Endothelial cell of umbilical vein (primary cell): ENCODE measurements around the gene FSD2. TPM values are rescaled to one million over a fixed set of nuclear protein-coding genes. Genes with fewer than 3 reads are reported as not detected.

Experiments used
- BruUV-seq: library from RNA; stranded (reverse); fragments of 400-500 nt; replicated peaks from 2 replicates; lab custom pipeline; 2021; lab: Mats Ljungman, UMichigan
- CTCF ChIA-PET: fragments of 300-600, 350-600 bp; sonication (Branson Sonifier 250); formaldehyde crosslinking; loops from one replicate; lab custom pipeline; 2021; ENCODE audit warnings: antibody characterized with exemption, inconsistent platforms; lab: Charles Lee
- POLR2A ChIA-PET: fragments of 300-600, 350-600 bp; sonication (Branson Sonifier 250); formaldehyde crosslinking; loops from one replicate; lab custom pipeline; 2021; ENCODE audit warnings: antibody characterized with exemption, inconsistent platforms; lab: Charles Lee
- DNase-seq: peaks from one replicate; pipeline ENCODE4 v3.0.0-alpha.2; 2011; ENCODE audit warnings: low read depth, low spot score
- FAIRE-seq: peaks from 2 replicates; lab custom pipeline; 2011; peaks lifted over from hg19 to GRCh38; lab: Jason Lieb, UNC
- H2AFZ ChIP-seq: 2 replicates; pipeline ENCODE4 v1.6.0; 2012; ENCODE audit warnings: low read depth, low read length, control low read depth, inconsistent platforms
- H3K27ac ChIP-seq: 2 replicates; pipeline ENCODE4 v1.5.1; 2011; ENCODE audit warnings: low read depth, mild to moderate bottlenecking, control low read depth, low read length, moderate library complexity; ENCODE audit not compliant: insufficient read depth
- H3K27me3 ChIP-seq, 2 experiments: 2 replicates each; pipeline versions ENCODE4 v1.6.0 to v1.6.1; 2011; ENCODE audit warnings: low read length in 2 of 2, mixed read lengths in 1 of 2; ENCODE audit not compliant: control insufficient read depth in 2 of 2, insufficient read depth in 2 of 2
- H3K36me3 ChIP-seq, 2 experiments: 2 replicates in 1 of 2; 3 replicates in 1 of 2; pipeline ENCODE4 v1.5.1; 2011; ENCODE audit warnings: low read length in 2 of 2, mild to moderate bottlenecking in 1 of 2, moderate library complexity in 1 of 2; ENCODE audit not compliant: control insufficient read depth in 2 of 2, insufficient read depth in 2 of 2; ENCODE audit errors: extremely low read depth in 1 of 2
- H3K4me1 ChIP-seq: 3 replicates; pipeline ENCODE4 v1.5.1; 2011; ENCODE audit warnings: mild to moderate bottlenecking, low read length; ENCODE audit not compliant: control insufficient read depth, insufficient read depth; ENCODE audit errors: extremely low read depth
- H3K4me2 ChIP-seq: 2 replicates; pipeline ENCODE4 v1.6.1; 2011; ENCODE audit warnings: low read length, control low read depth, mixed read lengths; ENCODE audit not compliant: insufficient read depth
- H3K4me3 ChIP-seq, 3 experiments: fragments of 200-600 bp in 1 of 3; sonication (generic), shearing (Covaris generic) in 1 of 3; replicated peaks in 1 of 3; 2 replicates each; pipeline ENCODE4 v1.5.1; 2011 to 2016; ENCODE audit warnings: control low read depth in 3 of 3, low read length in 3 of 3, mild to moderate bottlenecking in 2 of 3, inconsistent platforms in 1 of 3, low read depth in 1 of 3, moderate library complexity in 1 of 3; ENCODE audit not compliant: insufficient read depth in 1 of 3
- H3K79me2 ChIP-seq: 2 replicates; pipeline ENCODE4 v1.6.0; 2012; ENCODE audit warnings: low read length, inconsistent platforms; ENCODE audit not compliant: control insufficient read depth, insufficient read depth
- H3K9ac ChIP-seq: replicated peaks from 2 replicates; pipeline ENCODE3; 2011; ENCODE audit warnings: low read length, control low read depth; ENCODE audit not compliant: insufficient read depth; ENCODE audit errors: extremely low read depth
- H3K9me1 ChIP-seq: replicated peaks from 3 replicates; pipeline ENCODE4 v1.6.0; 2011; ENCODE audit warnings: mild to moderate bottlenecking, low read length; ENCODE audit not compliant: control insufficient read depth, insufficient read depth; ENCODE audit errors: extremely low read depth
- H3K9me3 ChIP-seq: replicated peaks from 2 replicates; pipeline ENCODE4 v1.5.1; 2012; ENCODE audit warnings: low read length, inconsistent platforms; ENCODE audit not compliant: control insufficient read depth, insufficient read depth
- H4K20me1 ChIP-seq: replicated peaks from 2 replicates; pipeline ENCODE3; 2011; ENCODE audit warnings: mild to moderate bottlenecking, low read length; ENCODE audit not compliant: control insufficient read depth, insufficient read depth; ENCODE audit errors: extremely low read depth
- EZH2 ChIP-seq: IDR thresholded peaks from 2 replicates; pipeline ENCODE4 v1.6.1; 2012; ENCODE audit warnings: borderline replicate concordance, low read depth, mild to moderate bottlenecking, moderate library complexity, low read length, inconsistent platforms; ENCODE audit not compliant: severe bottlenecking
- FOS ChIP-seq: IDR thresholded peaks from 2 replicates; pipeline ENCODE4 v1.6.1; 2011; ENCODE audit warnings: mild to moderate bottlenecking, low read length, moderate library complexity, borderline replicate concordance; ENCODE audit not compliant: insufficient read depth
- GATA2 ChIP-seq: IDR thresholded peaks from 2 replicates; pipeline ENCODE4 v1.7.0; 2011; ENCODE audit warnings: low read depth, mild to moderate bottlenecking, moderate library complexity, mixed read lengths, low read length; ENCODE audit not compliant: insufficient read length, insufficient read depth
- JUN ChIP-seq: IDR thresholded peaks from 2 replicates; pipeline ENCODE4 v1.6.1; 2011; ENCODE audit warnings: borderline replicate concordance, low read depth; ENCODE audit not compliant: insufficient read length, insufficient read depth
- MYC ChIP-seq: IDR thresholded peaks from one replicate; pipeline ENCODE4 v1.6.1; 2011; ENCODE audit warnings: mild to moderate bottlenecking, low read depth, low read length
- POLR2A ChIP-seq: IDR thresholded peaks from 2 replicates; pipeline ENCODE4 v1.6.1; 2012; ENCODE audit warnings: low read depth, mild to moderate bottlenecking, control low read depth, low read length
- POLR2AphosphoS5 ChIP-seq: IDR thresholded peaks from 2 replicates; pipeline ENCODE4 v1.6.1; 2012; ENCODE audit warnings: low read depth, mild to moderate bottlenecking, control low read depth, low read length, moderate library complexity; ENCODE audit not compliant: insufficient read depth
- dilution Hi-C: fragments of 300-500 bp; cut with MboI; formaldehyde crosslinking; loops from one replicate; pipeline ENCODE4 v1.15.0; 2019; ENCODE audit warnings: low sequenced_read_pairs; ENCODE audit not compliant: extremely low pct_ligation_motif_present
- intact Hi-C: fragments of 100-400 bp; cut with micrococcal nuclease; formaldehyde crosslinking; loops from one replicate; pipeline ENCODE4 v1.10.0; 2022
- polyA plus RNA-seq, 4 experiments: library from polyadenylated mRNA; depleted of rRNA in 3 of 4; stranded (reverse) in 3 of 4; unstranded in 1 of 4; fragments of >200 nt; gene quantifications; 2 replicates each; pipeline versions ENCODE4 v1.2.1 to v1.2.3, GENCODE V29; 2011 to 2012; ENCODE audit warnings: missing spikeins in 1 of 4
- total RNA-seq: library from RNA; stranded (reverse); gene quantifications from 2 replicates; pipeline ENCODE4 v1.2.3, GENCODE V29; 2021
- TF ChIP-seq, protein P1 (sequence below), 2 donors: IDR thresholded peaks; 1 replicate in 1 of 2; 2 replicates in 1 of 2; pipeline ENCODE4 v1.5.1; 2011; ENCODE audit warnings: low read length in 2 of 2, mild to moderate bottlenecking in 2 of 2, moderate library complexity in 2 of 2, control low read depth in 1 of 2, inconsistent platforms in 1 of 2, low read depth in 1 of 2; ENCODE audit not compliant: insufficient read depth in 1 of 2; ENCODE audit errors: extremely low read depth in 1 of 2
- TF ChIP-seq, protein P2 (sequence below): IDR thresholded peaks from 2 replicates; pipeline ENCODE4 v1.6.1; 2011; ENCODE audit not compliant: insufficient read depth, insufficient read length

The FSD2 gene
- total and polyA plus RNA-seq, 2 donors (not counting 3 experiments of a cell fraction or from before 2014, with no cell fraction given): not detected

- Histone ChIP-seq H3K4me3 (peak within 1 kb of the TSS; percentile 76 to 90 (median 87)), H4K20me1 (no peaks in the 10 kb centered on the region), H3K4me2 (peak within 1 kb of the TSS; percentile 85), H3K9ac (peak within 1 kb of the TSS; percentile 94), H3K9me1 (no peaks in the 10 kb centered on the region), H3K79me2 (peaks cover 29% of the 10 kb centered on the region), H3K27ac (peak within 1 kb of the TSS; percentile 78), H3K27me3 (peaks cover 0 to 5% of the 10 kb centered on the region in 2 experiments), H3K9me3 (no peaks in the 10 kb centered on the region), H2AFZ (peak within 1 kb of the TSS; percentile 96), H3K4me1 (no peaks in the 10 kb centered on the region), H3K36me3 (no peaks in the 10 kb centered on the region)
- FAIRE-seq: peak; percentile 96
- no TSS peak for BruUV-seq
- intact Hi-C loops (loop anchor here (1.0 to 2.0 kb wide), 7 partner anchors 39 to 397 kb away; partner anchors contain the start of genes AP3B2, RAMAC and RPS17), dilution Hi-C loops (no loop called here)
- DNase-seq: peak; percentile 98
- TF ChIP-seq FOS (no peak), GATA2 (no peak), EZH2 (no peak), POLR2AphosphoS5 (peak; percentile 51), JUN (no peak), MYC (no peak), POLR2A (peak; percentile 62)
- TF ChIP-seq, protein P1, sequence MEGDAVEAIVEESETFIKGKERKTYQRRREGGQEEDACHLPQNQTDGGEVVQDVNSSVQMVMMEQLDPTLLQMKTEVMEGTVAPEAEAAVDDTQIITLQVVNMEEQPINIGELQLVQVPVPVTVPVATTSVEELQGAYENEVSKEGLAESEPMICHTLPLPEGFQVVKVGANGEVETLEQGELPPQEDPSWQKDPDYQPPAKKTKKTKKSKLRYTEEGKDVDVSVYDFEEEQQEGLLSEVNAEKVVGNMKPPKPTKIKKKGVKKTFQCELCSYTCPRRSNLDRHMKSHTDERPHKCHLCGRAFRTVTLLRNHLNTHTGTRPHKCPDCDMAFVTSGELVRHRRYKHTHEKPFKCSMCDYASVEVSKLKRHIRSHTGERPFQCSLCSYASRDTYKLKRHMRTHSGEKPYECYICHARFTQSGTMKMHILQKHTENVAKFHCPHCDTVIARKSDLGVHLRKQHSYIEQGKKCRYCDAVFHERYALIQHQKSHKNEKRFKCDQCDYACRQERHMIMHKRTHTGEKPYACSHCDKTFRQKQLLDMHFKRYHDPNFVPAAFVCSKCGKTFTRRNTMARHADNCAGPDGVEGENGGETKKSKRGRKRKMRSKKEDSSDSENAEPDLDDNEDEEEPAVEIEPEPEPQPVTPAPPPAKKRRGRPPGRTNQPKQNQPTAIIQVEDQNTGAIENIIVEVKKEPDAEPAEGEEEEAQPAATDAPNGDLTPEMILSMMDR (IDR thresholded peaks at IDR 0.05; ENCODE audit: extremely low read depth in 1 of 2, insufficient read depth in 1 of 2, low read depth in 1 of 2, low read length in 2 of 2): peak; percentile 4 to 10
- TF ChIP-seq, protein P2, sequence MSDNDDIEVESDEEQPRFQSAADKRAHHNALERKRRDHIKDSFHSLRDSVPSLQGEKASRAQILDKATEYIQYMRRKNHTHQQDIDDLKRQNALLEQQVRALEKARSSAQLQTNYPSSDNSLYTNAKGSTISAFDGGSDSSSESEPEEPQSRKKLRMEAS: no peak
- ChIA-PET POLR2A (interaction anchor here (1.4 to 2.0 kb wide), 2 partner anchors 59 to 269 kb away, joined by 3 to 5 read pairs; partner anchors contain the start of gene RPS17), CTCF (interaction anchor here (1.8 to 2.8 kb wide), 2 partner anchors 23 to 40 kb away, joined by 6 to 9 read pairs; no protein-coding TSS in a partner anchor)
Observed at GRCh38 chr15:82809308-82810060, 3.6 kb upstream of the FSD2 start, which contains the start of gene WHAMM. WHAMM (plus strand) TSS chr15:82809628; CDS start chr15:82809727, 99 bp downstream.
